Endothelial cell of umbilical vein (primary cell): ENCODE measurements around the gene SETD3. TPM values are rescaled to one million over a fixed set of nuclear protein-coding genes. Genes with fewer than 3 reads are reported as not detected.

ENCODE experiments used
- BruUV-seq: library from RNA; stranded (reverse); fragments of 400-500 nt; replicated peaks from 2 replicates; lab custom pipeline; 2021; lab: Mats Ljungman, UMichigan
- CTCF ChIA-PET: fragments of 300-600, 350-600 bp; sonication (Branson Sonifier 250); formaldehyde crosslinking; loops from one replicate; lab custom pipeline; 2021; ENCODE audit warnings: antibody characterized with exemption, inconsistent platforms; lab: Charles Lee
- POLR2A ChIA-PET: fragments of 300-600, 350-600 bp; sonication (Branson Sonifier 250); formaldehyde crosslinking; loops from one replicate; lab custom pipeline; 2021; ENCODE audit warnings: antibody characterized with exemption, inconsistent platforms; lab: Charles Lee
- DNase-seq: peaks from one replicate; pipeline ENCODE4 v3.0.0-alpha.2; 2011; ENCODE audit warnings: low read depth, low spot score
- FAIRE-seq: peaks from 2 replicates; lab custom pipeline; 2011; peaks lifted over from hg19 to GRCh38; lab: Jason Lieb, UNC
- H2AFZ ChIP-seq: 2 replicates; pipeline ENCODE4 v1.6.0; 2012; ENCODE audit warnings: low read depth, low read length, control low read depth, inconsistent platforms
- H3K27ac ChIP-seq: 2 replicates; pipeline ENCODE4 v1.5.1; 2011; ENCODE audit warnings: low read depth, mild to moderate bottlenecking, control low read depth, low read length, moderate library complexity; ENCODE audit not compliant: insufficient read depth
- H3K27me3 ChIP-seq, 2 experiments: 2 replicates each; pipeline versions ENCODE4 v1.6.0 to v1.6.1; 2011; ENCODE audit warnings: low read length in 2 of 2, mixed read lengths in 1 of 2; ENCODE audit not compliant: control insufficient read depth in 2 of 2, insufficient read depth in 2 of 2
- H3K36me3 ChIP-seq, 2 experiments: 2 replicates in 1 of 2; 3 replicates in 1 of 2; pipeline ENCODE4 v1.5.1; 2011; ENCODE audit warnings: low read length in 2 of 2, mild to moderate bottlenecking in 1 of 2, moderate library complexity in 1 of 2; ENCODE audit not compliant: control insufficient read depth in 2 of 2, insufficient read depth in 2 of 2; ENCODE audit errors: extremely low read depth in 1 of 2
- H3K4me1 ChIP-seq: 3 replicates; pipeline ENCODE4 v1.5.1; 2011; ENCODE audit warnings: mild to moderate bottlenecking, low read length; ENCODE audit not compliant: control insufficient read depth, insufficient read depth; ENCODE audit errors: extremely low read depth
- H3K4me2 ChIP-seq: 2 replicates; pipeline ENCODE4 v1.6.1; 2011; ENCODE audit warnings: low read length, control low read depth, mixed read lengths; ENCODE audit not compliant: insufficient read depth
- H3K4me3 ChIP-seq, 3 experiments: fragments of 200-600 bp in 1 of 3; sonication (generic), shearing (Covaris generic) in 1 of 3; replicated peaks in 1 of 3; 2 replicates each; pipeline ENCODE4 v1.5.1; 2011 to 2016; ENCODE audit warnings: control low read depth in 3 of 3, low read length in 3 of 3, mild to moderate bottlenecking in 2 of 3, inconsistent platforms in 1 of 3, low read depth in 1 of 3, moderate library complexity in 1 of 3; ENCODE audit not compliant: insufficient read depth in 1 of 3
- H3K79me2 ChIP-seq: 2 replicates; pipeline ENCODE4 v1.6.0; 2012; ENCODE audit warnings: low read length, inconsistent platforms; ENCODE audit not compliant: control insufficient read depth, insufficient read depth
- H3K9ac ChIP-seq: replicated peaks from 2 replicates; pipeline ENCODE3; 2011; ENCODE audit warnings: low read length, control low read depth; ENCODE audit not compliant: insufficient read depth; ENCODE audit errors: extremely low read depth
- H3K9me1 ChIP-seq: replicated peaks from 3 replicates; pipeline ENCODE4 v1.6.0; 2011; ENCODE audit warnings: mild to moderate bottlenecking, low read length; ENCODE audit not compliant: control insufficient read depth, insufficient read depth; ENCODE audit errors: extremely low read depth
- H3K9me3 ChIP-seq: replicated peaks from 2 replicates; pipeline ENCODE4 v1.5.1; 2012; ENCODE audit warnings: low read length, inconsistent platforms; ENCODE audit not compliant: control insufficient read depth, insufficient read depth
- H4K20me1 ChIP-seq: replicated peaks from 2 replicates; pipeline ENCODE3; 2011; ENCODE audit warnings: mild to moderate bottlenecking, low read length; ENCODE audit not compliant: control insufficient read depth, insufficient read depth; ENCODE audit errors: extremely low read depth
- EZH2 ChIP-seq: IDR thresholded peaks from 2 replicates; pipeline ENCODE4 v1.6.1; 2012; ENCODE audit warnings: borderline replicate concordance, low read depth, mild to moderate bottlenecking, moderate library complexity, low read length, inconsistent platforms; ENCODE audit not compliant: severe bottlenecking
- FOS ChIP-seq: IDR thresholded peaks from 2 replicates; pipeline ENCODE4 v1.6.1; 2011; ENCODE audit warnings: mild to moderate bottlenecking, low read length, moderate library complexity, borderline replicate concordance; ENCODE audit not compliant: insufficient read depth
- GATA2 ChIP-seq: IDR thresholded peaks from 2 replicates; pipeline ENCODE4 v1.7.0; 2011; ENCODE audit warnings: low read depth, mild to moderate bottlenecking, moderate library complexity, mixed read lengths, low read length; ENCODE audit not compliant: insufficient read length, insufficient read depth
- JUN ChIP-seq: IDR thresholded peaks from 2 replicates; pipeline ENCODE4 v1.6.1; 2011; ENCODE audit warnings: borderline replicate concordance, low read depth; ENCODE audit not compliant: insufficient read length, insufficient read depth
- MYC ChIP-seq: IDR thresholded peaks from one replicate; pipeline ENCODE4 v1.6.1; 2011; ENCODE audit warnings: mild to moderate bottlenecking, low read depth, low read length
- POLR2A ChIP-seq: IDR thresholded peaks from 2 replicates; pipeline ENCODE4 v1.6.1; 2012; ENCODE audit warnings: low read depth, mild to moderate bottlenecking, control low read depth, low read length
- POLR2AphosphoS5 ChIP-seq: IDR thresholded peaks from 2 replicates; pipeline ENCODE4 v1.6.1; 2012; ENCODE audit warnings: low read depth, mild to moderate bottlenecking, control low read depth, low read length, moderate library complexity; ENCODE audit not compliant: insufficient read depth
- dilution Hi-C: fragments of 300-500 bp; cut with MboI; formaldehyde crosslinking; loops from one replicate; pipeline ENCODE4 v1.15.0; 2019; ENCODE audit warnings: low sequenced_read_pairs; ENCODE audit not compliant: extremely low pct_ligation_motif_present
- intact Hi-C: fragments of 100-400 bp; cut with micrococcal nuclease; formaldehyde crosslinking; loops from one replicate; pipeline ENCODE4 v1.10.0; 2022
- polyA plus RNA-seq, 4 experiments: library from polyadenylated mRNA; depleted of rRNA in 3 of 4; stranded (reverse) in 3 of 4; unstranded in 1 of 4; fragments of >200 nt; gene quantifications; 2 replicates each; pipeline versions ENCODE4 v1.2.1 to v1.2.3, GENCODE V29; 2011 to 2012; ENCODE audit warnings: missing spikeins in 1 of 4
- total RNA-seq: library from RNA; stranded (reverse); gene quantifications from 2 replicates; pipeline ENCODE4 v1.2.3, GENCODE V29; 2021
- TF ChIP-seq, protein P1 (sequence below): IDR thresholded peaks from 2 replicates; pipeline ENCODE4 v1.6.1; 2011; ENCODE audit not compliant: insufficient read depth, insufficient read length
- TF ChIP-seq, protein P2 (sequence below), 2 donors: IDR thresholded peaks; 1 replicate in 1 of 2; 2 replicates in 1 of 2; pipeline ENCODE4 v1.5.1; 2011; ENCODE audit warnings: low read length in 2 of 2, mild to moderate bottlenecking in 2 of 2, moderate library complexity in 2 of 2, control low read depth in 1 of 2, inconsistent platforms in 1 of 2, low read depth in 1 of 2; ENCODE audit not compliant: insufficient read depth in 1 of 2; ENCODE audit errors: extremely low read depth in 1 of 2

The SETD3 gene
- total and polyA plus RNA-seq, 2 donors (not counting 3 experiments of a cell fraction or from before 2014, with no cell fraction given) = 18.1 to 53.1 TPM

DNA sequence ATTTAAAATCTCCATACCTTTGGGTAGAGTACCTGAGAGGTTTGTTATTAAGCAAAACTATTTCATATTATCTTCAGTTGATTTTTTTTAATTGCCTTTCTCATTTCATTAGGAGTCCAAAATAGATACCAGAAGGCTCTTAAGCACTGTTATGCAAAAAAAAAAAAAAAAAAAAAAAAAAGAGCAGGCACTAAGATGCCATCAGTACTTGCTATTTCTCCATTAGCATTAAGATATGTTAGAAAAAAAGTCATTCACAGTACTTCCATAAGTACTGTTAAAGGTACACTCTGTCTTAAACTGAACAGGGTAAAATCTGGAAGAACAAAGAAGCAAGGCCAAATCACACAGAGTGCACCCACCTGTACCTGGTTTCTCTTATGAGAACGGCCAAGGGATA lies 57.2 kb downstream of the SETD3 start:
- no peaks in the 10 kb centered on the region for H3K9me3 ChIP-seq
- CTCF ChIA-PET = interaction anchor here (2.8 kb wide), 1 partner anchor 7 kb away, joined by 13 read pairs; no protein-coding TSS in a partner anchor
- no peak for DNase-seq

More for the DNA sequence above, 57.2 kb downstream of the SETD3 start:
- dilution Hi-C loops = no loop called here
- Histone ChIP-seq H3K4me2 (no peak overlapping the region), H3K36me3 (peaks cover 0 to 6% of the 10 kb centered on the region in 2 experiments), H3K4me3 (no peak overlapping the region), H3K4me1 (peaks cover 3% of the 10 kb centered on the region), H3K79me2 (peaks cover 7% of the 10 kb centered on the region), H3K9ac (no peak overlapping the region), H3K27ac (no peak overlapping the region), H2AFZ (no peak overlapping the region), H4K20me1 (no peaks in the 10 kb centered on the region), H3K9me1 (no peaks in the 10 kb centered on the region), H3K27me3 (no peaks in the 10 kb centered on the region)
- POLR2A ChIA-PET = no interaction called here
- intact Hi-C loops = no loop called here
- no peak for FAIRE-seq
- TF ChIP-seq POLR2A = no peak
- no peak for TF ChIP-seq MYC
- TF ChIP-seq POLR2AphosphoS5 = no peak
- TF ChIP-seq, protein P1, sequence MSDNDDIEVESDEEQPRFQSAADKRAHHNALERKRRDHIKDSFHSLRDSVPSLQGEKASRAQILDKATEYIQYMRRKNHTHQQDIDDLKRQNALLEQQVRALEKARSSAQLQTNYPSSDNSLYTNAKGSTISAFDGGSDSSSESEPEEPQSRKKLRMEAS = no peak
- no peak for TF ChIP-seq GATA2
- TF ChIP-seq EZH2 = no peak
- TF ChIP-seq, protein P2, sequence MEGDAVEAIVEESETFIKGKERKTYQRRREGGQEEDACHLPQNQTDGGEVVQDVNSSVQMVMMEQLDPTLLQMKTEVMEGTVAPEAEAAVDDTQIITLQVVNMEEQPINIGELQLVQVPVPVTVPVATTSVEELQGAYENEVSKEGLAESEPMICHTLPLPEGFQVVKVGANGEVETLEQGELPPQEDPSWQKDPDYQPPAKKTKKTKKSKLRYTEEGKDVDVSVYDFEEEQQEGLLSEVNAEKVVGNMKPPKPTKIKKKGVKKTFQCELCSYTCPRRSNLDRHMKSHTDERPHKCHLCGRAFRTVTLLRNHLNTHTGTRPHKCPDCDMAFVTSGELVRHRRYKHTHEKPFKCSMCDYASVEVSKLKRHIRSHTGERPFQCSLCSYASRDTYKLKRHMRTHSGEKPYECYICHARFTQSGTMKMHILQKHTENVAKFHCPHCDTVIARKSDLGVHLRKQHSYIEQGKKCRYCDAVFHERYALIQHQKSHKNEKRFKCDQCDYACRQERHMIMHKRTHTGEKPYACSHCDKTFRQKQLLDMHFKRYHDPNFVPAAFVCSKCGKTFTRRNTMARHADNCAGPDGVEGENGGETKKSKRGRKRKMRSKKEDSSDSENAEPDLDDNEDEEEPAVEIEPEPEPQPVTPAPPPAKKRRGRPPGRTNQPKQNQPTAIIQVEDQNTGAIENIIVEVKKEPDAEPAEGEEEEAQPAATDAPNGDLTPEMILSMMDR (IDR thresholded peaks at IDR 0.05; ENCODE audit: extremely low read depth in 1 of 2, insufficient read depth in 1 of 2, low read depth in 1 of 2, low read length in 2 of 2) = no peak
- TF ChIP-seq FOS = no peak
- no peak for TF ChIP-seq JUN
- BruUV-seq = no TSS peak
